Anterior cingulate cortex (tissue), 58 donors: Measurements from ENCODE around the gene LTB4R2.

ENCODE experiments used
- DNase-seq, 58 donors: peaks; one replicate each; lab custom pipeline; 2025; lab: John Stamatoyannopoulos, UW

Gene LTB4R2, protein sequence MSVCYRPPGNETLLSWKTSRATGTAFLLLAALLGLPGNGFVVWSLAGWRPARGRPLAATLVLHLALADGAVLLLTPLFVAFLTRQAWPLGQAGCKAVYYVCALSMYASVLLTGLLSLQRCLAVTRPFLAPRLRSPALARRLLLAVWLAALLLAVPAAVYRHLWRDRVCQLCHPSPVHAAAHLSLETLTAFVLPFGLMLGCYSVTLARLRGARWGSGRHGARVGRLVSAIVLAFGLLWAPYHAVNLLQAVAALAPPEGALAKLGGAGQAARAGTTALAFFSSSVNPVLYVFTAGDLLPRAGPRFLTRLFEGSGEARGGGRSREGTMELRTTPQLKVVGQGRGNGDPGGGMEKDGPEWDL

DNA sequence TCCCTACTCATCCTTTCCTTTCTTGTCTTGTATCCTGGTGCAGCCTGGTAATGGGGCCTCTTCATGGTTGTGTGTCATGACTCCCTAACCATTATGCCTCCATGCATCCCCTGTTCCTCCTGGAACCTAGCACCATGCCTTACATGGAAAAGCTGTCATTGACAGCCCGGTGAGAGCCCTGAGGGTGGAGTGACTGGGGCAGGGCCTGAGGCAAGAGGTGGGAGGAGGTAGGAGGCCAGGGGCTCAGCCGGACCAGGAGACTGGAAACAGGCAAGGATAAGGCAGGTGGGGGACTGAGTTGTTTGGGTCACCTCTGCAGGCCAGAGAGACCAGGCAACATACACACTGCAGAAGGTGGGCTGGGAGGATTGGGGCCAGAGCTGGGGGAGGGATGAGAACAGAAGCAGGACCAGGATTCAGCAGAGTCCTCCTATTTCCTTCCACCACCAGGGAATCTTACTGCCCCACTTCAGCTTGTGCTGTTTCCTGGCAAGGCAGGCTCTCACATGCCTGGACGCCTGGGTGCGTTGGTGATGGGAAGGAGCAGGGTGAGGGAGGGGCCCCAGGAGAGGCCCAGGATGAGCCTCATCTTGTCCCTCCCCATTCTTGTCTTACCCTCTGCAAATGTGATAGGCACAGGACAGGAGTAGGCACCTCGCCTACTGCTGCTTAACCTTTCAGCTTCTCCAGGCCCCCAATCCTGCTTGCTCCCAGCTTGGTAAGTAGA is at the start of gene LTB4R2:
Gene LTB4R2, plus strand, starts transcription at position 603 of the 727 bp plus-strand sequence. CDS start 525 bp downstream, outside the sequence.
- no peak for DNase-seq

DNA sequence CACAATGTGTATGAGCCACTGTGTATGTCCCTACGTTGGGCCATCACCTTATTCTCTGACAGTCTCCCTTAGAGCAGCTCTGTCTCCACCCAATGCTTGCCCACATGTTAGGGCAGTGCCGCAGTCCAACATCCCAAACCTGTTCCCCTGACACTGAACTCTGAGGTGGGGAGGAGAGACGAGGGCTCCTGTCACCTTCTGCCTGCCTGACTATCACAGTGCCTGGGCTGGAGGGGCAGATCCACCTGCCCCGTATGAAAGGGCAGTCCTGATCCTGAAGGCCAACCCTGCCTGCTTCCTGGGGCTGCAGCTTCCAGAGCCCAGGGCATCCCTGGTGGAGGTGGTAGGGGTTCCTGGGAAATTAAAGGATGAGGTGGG is 49.2 kb upstream of the LTB4R2 start:
- DNase-seq = no peak

DNA sequence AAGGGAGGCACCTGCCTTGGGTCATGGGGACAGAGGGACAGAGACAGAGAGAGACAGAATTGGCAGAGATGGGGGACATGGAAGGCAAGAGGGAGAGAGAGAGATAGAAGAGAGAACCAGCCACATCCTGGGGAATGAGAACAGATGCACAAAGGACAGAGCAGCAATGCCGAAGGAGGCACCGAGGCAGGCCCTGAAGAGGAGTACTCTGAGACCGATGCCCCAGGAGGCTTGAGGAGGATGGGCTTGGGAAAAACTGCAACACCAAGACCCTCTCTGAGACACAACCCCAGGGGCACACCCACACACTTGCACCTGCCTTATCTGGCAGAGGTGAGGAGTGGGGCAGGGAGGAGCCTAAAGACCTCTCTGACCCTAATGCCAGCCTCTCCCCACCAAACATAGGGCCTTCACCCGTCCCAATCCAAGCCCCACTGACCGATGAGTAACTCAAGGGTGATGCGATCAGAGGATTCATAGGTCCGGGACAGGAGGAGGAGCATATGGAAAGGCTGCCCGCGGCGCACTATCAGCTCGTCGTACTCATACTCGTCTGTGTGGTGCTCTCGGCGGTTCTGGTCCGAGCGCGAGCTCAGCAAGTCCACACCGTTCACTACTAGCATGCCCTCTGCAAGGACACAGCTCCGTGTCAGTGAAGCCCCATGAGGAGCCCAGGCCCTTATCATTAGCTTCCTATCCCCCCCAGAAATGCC is 48.5 kb upstream of the LTB4R2 start:
- no peak for DNase-seq

DNA sequence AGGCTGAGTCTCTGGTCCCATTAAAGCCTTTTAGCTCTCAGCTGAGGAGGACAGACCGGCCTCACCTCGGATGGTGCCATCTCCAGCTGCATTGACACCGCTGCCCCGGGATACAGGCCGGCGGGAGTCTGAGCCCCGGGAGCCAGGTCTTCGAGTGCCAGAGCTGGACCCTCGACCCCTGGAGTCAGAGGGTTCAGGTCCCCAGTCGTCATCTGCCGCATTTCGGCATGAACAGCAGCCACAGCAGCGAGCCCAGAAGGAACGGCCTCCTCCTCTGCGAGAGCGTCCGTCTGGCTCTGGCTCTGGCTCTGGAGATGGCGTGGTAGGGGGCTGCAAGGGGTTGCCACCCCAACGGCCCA is 48.0 kb upstream of the LTB4R2 start:
- no peak for DNase-seq

DNA sequence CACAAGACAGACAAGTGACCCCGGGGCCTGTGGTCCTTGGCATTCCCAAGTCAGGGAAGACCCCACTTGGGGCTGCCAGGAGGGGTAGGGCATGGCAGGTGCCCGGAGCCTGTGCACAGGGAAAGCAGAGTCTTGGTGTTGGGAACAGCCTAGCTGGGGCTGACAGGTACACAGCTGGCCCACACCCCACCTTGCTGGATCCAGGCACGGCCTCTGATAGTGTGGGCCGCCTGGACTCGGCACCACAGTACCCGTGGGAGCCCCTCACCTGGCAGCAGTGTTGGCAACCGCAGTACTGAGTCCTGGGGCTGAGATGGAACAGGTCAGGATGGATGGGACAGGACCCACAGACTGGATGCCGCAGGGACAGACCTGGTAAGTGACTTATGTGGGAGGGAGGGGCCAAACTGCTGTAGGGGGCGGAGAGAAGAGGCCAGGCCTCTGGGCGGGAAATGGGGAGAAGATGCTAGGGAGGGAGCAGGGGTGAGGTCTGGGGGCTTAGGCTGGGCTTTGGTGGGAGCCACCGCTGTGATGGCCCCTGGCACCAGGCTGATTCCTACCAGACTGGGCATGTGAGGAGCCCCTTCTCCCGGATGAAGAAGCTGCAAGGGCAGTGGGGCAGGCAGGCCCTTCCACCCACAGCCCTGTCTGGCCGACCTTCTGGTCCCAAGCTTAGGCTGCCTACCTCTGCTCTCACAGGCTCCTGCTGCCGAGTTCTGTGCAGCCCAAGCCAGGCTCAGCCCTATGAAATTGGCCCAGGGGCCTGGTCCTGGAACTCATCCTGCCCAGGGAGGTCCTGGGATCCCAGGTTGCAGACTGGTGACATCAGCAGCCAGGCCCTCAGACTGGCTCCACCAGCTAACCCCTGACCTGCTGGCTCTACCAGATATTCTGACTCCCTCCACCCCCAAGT is 46.9 kb upstream of the LTB4R2 start, which contains the start of gene TGM1:
Gene TGM1, minus strand, starts transcription at position 357 of the 913 bp plus-strand sequence. CDS start 825 bp downstream, outside the sequence.
- DNase-seq = no peak

DNA sequence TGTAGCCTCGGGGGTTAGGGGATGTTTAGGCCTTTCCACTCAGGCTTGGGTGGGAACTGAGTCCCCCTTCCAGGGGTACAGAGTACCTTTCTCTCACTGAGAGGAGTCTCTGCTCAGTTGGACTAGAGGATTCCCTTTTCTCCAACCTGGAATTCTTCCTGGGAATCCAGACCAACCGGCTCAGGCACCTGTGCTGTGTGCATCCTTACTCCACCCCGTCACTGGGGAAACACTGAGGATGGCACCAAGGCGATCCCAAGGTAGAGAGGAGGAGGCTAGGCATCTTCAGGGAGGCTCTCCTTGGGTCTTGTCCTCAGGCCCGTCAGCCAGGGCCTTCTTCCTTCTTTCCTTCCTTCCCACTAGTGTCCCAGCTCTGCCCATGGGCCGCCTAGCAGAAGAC is 46.1 kb upstream of the LTB4R2 start:
- no peak for DNase-seq

DNA sequence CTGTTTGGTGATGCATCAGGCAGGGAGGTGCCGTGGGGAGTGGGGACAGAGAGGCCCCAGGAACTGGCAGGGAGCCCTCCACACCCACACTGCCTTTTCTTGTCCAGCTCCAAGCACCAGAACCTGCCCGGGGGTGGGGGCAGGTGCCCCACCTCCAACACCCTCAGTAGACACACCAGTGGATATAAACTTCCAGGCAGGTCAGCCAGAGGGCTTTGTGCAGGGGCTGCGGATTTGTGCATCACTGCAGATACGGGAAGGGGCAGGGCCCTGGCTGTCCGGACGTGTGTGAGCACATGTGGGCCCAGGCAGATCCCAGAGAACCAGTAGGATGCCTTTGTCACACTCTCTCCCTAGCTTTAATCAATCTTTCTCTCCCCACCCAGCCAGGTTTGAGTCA is 45.6 kb upstream of the LTB4R2 start:
- DNase-seq = no peak

DNA sequence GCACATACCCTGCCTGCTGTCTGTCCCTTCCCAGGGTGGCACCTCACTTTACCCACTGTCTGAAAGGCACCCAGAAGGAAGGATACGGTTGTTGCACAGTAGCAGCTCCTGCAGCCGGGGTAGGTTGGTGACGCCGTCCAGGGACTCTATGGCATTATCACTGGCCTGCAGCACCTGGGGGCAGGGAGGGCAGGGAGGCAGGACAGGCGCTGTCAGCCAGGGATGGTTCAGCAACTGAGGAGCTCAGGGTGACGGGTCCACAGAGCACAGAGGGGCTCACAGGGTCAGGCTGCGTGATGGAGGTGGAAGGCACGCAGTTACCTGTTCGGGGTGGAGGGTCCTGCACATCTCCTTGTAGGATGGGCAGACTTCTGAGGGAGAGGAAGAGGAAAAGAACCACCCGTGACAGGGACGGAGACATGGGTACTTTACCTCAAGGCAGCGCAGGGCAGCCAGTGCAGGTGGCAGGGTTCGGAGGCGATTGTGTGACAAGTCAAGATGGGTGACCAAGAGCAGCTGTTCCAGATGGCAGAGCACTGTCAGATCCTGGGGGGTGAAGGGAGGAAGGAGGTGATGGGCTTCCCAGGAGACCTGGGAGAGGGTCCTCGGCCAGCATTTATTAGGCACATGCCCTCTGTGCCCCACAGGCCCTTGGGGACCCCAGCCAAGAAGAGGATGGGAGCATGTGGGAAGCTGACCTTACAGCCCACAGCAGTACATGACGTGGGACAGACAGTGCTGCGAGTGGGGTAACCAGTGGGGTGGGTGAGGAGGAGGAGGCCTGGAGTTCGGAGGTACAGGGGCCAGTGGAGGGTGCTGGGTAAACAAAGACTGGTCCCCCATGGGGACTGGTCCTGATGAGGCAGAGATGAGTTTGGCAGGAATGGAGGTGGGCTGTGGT is 43.3 kb upstream of the LTB4R2 start:
- DNase-seq = no peak

DNA sequence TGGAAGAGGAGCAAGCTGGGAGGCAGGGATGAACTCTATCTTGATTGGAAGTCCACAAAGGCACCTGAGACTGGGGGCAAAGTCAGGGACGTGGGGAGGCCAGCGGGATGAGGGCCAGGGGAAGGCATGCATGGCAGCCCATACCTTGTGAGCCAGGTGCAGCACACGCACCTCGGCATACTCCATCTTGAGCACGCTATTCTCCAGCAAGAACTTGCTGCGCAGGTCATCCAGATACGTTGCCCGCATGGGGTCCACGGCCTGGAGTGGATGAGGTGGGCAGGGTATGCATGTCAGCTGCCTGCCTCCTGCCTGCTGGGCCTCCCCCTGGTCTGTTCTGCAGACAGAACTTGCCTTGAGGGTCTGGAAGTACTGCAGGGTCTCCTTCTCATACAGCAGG is 42.4 kb upstream of the LTB4R2 start:
- DNase-seq = no peak

DNA sequence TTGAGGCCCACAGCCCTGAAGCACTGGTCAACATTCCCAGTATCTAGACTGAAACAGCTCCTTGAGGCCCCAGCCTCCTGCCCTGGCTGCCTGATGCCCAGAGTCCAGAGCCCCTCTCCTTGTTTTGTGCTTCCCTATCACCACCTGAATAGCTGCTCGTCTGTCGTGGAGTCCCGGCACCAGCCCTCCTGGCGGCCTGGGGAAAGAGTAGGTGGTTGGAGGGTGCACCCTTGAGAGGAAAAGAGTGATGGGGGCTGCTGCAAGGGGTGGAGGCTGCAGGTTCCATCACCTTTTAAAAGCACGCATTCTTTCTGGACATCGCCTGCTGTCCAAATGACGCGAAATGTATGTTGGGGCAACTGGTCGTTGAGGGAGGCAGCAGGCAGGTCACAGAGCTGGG is 41.7 kb upstream of the LTB4R2 start:
- DNase-seq = no peak

DNA sequence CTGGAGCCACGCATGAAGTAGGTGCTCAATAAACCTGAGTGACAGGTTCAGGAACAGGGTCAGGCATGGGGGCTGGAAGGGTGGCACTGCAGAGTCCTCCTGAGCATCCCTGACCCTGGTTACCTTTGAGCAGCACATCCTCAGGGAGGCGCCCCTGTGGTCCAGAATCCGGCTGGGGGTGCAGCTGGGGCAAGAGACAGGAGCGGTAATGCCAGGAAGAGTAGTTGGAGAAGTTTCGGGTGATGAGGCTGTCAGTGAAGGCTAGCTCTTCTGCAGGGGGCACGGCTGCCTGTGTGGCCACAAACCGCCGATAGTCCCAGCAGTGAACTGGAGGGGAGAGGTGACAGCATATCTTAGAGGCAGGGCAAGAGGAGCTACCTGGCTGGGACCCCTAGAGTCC is 40.6 kb upstream of the LTB4R2 start:
- DNase-seq = no peak

DNA sequence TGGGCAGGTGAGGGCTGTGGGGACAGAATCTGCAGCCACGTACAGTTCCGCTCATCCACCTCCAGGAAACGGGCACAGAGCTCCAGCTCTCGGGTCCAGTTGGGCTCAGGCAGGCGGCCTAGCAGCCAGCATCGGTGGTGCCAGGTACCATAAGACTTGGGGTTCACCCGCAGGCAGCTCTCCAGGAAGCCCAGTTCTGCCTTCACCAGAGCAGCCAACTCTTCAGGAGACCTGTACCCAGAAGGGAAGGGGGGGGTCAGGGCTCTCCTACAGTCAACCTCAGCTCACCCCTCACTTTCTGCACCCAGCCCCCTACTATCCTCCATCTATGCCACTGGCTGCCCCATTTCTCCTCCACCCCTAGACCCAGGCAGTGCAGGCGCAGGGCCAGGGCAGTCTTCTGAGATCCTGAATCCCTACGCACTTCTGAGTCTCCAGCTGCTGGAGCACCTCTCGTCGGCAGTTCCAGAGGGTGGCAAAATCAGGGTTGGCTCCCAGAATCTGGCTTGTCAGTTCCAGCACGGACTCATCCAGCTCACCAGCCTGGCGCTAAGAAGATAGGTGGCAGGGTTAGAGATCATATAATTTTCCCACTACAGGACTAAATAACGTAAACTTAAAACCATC is 39.9 kb upstream of the LTB4R2 start:
- DNase-seq = no peak

DNA sequence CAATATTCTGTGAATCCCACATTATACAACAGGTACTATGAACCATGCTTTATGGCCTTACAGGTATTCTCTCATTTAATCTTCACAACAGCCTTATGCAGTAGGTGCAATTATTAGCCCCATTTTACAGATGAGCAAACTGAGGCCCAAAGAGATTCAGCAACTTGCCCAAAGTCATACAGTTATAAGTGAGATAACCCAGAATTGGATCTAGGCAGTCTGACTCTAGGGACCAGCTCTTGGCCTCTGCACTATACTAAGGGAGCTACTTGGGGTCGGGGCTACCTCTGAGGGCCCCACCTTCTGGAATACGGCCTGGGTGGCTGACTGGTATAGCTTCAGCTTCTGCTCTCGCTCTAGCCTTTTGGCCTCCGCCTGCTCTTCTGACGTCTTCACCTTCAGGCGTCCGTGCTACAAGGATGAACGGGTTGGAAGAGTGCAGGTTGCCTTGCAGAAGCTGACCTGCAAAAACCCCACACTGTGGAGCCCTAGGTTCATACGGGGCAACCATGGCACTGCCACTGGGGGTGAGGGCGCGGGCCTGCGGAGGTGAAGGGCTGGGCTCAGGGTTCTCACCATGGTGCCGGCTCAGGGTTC is 39.3 kb upstream of the LTB4R2 start:
- peak in 1 of 58 donors; percentile 30 for DNase-seq

DNA sequence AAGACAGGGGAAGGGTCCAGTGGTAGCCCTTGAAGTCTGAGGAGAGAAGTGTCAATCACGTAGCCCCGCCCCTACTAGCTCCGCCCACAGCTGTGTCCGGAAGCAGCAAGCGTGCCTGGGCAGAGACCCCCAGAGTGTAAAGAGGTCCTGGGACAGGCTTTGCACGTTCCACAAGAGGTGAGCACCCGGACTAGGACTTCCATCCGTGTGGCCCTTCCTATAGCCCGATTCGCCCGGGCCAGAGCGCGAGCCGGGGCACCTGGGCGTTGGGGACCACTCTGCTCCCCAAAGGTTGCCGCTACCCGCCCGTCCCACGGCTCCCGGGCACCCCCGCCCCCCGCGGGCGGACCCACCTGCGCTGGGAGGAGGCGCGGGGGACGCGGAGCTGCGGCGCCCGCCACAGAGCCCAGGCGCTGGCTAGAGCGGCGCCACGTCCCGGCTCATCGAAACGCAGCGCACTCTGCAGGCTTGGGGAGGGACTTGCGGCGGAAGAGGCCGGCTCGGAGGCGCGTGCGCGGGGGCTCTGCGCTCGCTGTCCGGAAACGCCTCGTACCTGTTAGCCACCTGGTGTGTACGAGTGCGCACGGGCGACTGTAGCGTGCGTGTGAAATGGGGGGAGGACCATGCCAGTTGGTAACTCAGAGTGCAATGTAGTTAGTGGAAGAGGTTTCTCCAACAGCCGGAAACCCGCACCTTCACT is 38.7 kb upstream of the LTB4R2 start, which contains the start of gene RABGGTA:
Gene RABGGTA, minus strand, starts transcription at position 464 of the 700 bp plus-strand sequence. CDS start 482 bp downstream, outside the sequence.
- DNase-seq = peak; percentile 9 to 89 (median 70)

DNA sequence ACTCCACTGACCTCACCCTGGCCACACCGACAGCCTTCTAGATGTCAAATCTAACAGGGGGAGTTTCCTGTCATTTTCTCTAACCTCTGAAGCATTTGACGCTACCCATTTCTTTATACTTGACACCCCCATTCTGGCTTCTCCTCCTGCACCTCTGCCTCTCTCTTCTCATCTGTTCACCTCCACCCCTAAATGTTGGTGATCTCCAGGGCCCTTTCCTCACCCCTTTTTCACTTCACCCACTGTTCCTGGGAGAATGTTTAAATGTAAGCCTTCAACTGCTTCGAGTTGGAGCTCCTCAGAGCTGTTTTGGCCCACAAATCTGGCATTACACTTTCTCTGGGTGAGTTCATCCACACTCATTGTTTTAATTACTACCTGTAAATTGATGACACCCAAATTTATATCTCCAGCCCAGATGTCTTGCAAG is 38.1 kb upstream of the LTB4R2 start:
- DNase-seq = no peak

DNA sequence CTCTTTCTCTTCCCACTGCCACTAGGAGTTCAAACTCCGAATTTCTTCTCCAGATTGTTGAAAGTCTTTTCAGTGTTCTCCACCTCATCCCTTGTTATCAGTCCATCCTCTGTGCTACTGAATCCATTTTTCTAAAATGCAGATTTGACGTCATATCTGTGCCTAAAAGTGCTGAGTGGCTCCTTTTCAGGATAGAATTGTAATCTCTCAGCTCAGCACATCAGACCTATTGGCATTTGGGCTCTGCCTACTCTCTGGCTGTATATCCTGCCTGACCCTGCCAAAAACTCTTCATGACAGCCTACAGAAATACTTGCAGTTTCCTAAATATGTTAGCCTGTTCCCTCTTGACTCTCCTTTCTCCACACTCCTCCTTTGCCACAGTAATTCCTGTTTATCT is 37.5 kb upstream of the LTB4R2 start:
- no peak for DNase-seq

DNA sequence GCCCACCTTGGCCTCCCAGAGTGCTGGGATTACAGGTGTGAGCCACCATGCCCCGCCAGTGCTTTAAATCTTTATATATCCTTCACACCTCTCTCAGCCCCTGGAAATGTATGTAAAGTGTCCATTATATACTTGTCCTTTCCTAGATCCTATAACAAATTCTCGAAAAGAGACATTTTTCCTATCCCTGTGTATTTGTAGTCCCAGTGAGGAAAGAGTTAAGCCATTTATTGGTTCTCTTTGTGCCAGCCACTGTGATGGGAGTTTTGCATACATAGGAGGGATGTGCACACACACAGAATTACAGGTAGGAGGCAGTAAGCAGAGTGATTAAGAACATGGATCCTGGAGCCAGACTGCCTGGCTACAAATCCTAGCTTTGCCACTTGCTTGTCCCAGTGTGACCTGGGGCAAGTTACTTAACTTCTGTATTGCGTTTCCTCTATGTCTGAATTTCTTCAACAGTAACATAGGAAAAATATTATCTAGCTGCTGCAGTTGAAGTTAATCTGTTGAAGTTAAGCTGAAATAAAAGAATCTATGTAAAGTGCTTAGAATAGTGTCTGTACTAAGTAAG is 36.4 kb upstream of the LTB4R2 start:
- DNase-seq = no peak
